GM23248 (cell line): Measurements from ENCODE around the gene NQO2. TPM values are rescaled to one million over a fixed set of nuclear protein-coding genes. Genes with fewer than 3 reads are reported as not detected.
"Not testable (repeated sequence)": the region's sequence is repeated elsewhere in the genome, so short reads cannot be mapped to it uniquely, and the experiment has no call there.

Source experiments
- DNase-seq: peaks from one replicate; pipeline ENCODE4 v3.0.0-alpha.2; 2015
- H2AFZ ChIP-seq: fragments of 200-600 bp; sonication (generic); 2 replicates; pipeline ENCODE4 v1.6.1; 2016; ENCODE audit warnings: antibody characterized with exemption
- H3F3A ChIP-seq: fragments of 200-600 bp; sonication (generic); 2 replicates; pipeline ENCODE4 v1.6.1; 2016; ENCODE audit warnings: mild to moderate bottlenecking, antibody characterized with exemption, mixed run types; ENCODE audit not compliant: insufficient read depth
- H3K27ac ChIP-seq: fragments of 200-600 bp; sonication (generic); 2 replicates; pipeline ENCODE4 v1.5.1; 2016; ENCODE audit warnings: mild to moderate bottlenecking
- H3K27me3 ChIP-seq: fragments of 200-600 bp; sonication (generic); replicated peaks from 2 replicates; pipeline ENCODE4 v1.6.1; 2016; ENCODE audit warnings: mild to moderate bottlenecking; ENCODE audit not compliant: insufficient read depth
- H3K36me3 ChIP-seq: fragments of 200-600 bp; sonication (generic); 2 replicates; pipeline ENCODE4 v1.6.1; 2016; ENCODE audit warnings: low read depth, mild to moderate bottlenecking
- H3K4me1 ChIP-seq: fragments of 200-600 bp; sonication (generic); 2 replicates; pipeline ENCODE4 v1.6.1; 2016; ENCODE audit warnings: mild to moderate bottlenecking; ENCODE audit not compliant: insufficient read depth
- H3K4me2 ChIP-seq: fragments of 200-600 bp; sonication (generic); one replicate; pipeline ENCODE4 v1.6.1; 2016; ENCODE audit warnings: mild to moderate bottlenecking; ENCODE audit not compliant: unreplicated experiment
- H3K4me3 ChIP-seq: fragments of 200-600 bp; sonication (generic); 2 replicates; pipeline ENCODE4 v1.5.1; 2016; ENCODE audit warnings: mild to moderate bottlenecking
- H3K79me2 ChIP-seq: fragments of 200-600 bp; sonication (generic); 2 replicates; pipeline ENCODE4 v1.6.1; 2016; ENCODE audit warnings: mild to moderate bottlenecking; ENCODE audit not compliant: insufficient read depth
- H3K9ac ChIP-seq: fragments of 200-600 bp; sonication (generic); 2 replicates; pipeline ENCODE4 v1.6.1; 2016; ENCODE audit warnings: mild to moderate bottlenecking
- H3K9me2 ChIP-seq: fragments of 200-600 bp; sonication (generic); 2 replicates; pipeline ENCODE4 v1.6.1; 2016; ENCODE audit warnings: mixed run types, mild to moderate bottlenecking, moderate library complexity; ENCODE audit not compliant: insufficient read depth
- H3K9me3 ChIP-seq: fragments of 200-600 bp; sonication (generic); one replicate; pipeline ENCODE4 v1.6.1; 2017; ENCODE audit warnings: low read depth
- H4K20me1 ChIP-seq: fragments of 200-600 bp; sonication (generic); 2 replicates; pipeline ENCODE4 v1.6.0; 2016; ENCODE audit not compliant: insufficient read depth
- EZH2 ChIP-seq: fragments of 200-600 bp; sonication (generic); IDR thresholded peaks from 2 replicates; pipeline ENCODE4 v1.6.1; 2018; ENCODE audit warnings: antibody characterized with exemption, mild to moderate bottlenecking; ENCODE audit not compliant: insufficient read depth, poor library complexity, severe bottlenecking
- EZH2phosphoT487 ChIP-seq: fragments of 200-600 bp; sonication (generic); IDR thresholded peaks from 2 replicates; pipeline ENCODE4 v1.6.1; 2018; ENCODE audit warnings: antibody characterized with exemption, moderate library complexity, mild to moderate bottlenecking, low read depth; ENCODE audit not compliant: insufficient read depth
- WGBS, 2 experiments: methylation state at CpG; one replicate each; pipeline ENCODE4 v1.1.6; 2015 to 2017; ENCODE audit warnings: low lambda C conversion rate in 2 of 2, low coverage in 1 of 2; ENCODE audit errors: missing lambda C conversion rate in 2 of 2; 5-methylcytosine and 5-hydroxymethylcytosine counted together
- in situ Hi-C: fragments of 300-500 bp; cut with MboI; formaldehyde crosslinking; loops from 2 replicates; pipeline ENCODE4 v1.15.0; 2020
- polyA plus RNA-seq: library from polyadenylated mRNA; unstranded; fragments of >200 nt; fragmentation: Nextera tagmentation; extraction: Ambion mirVana; gene quantifications from 2 replicates; pipeline ENCODE4 v1.2.1, GENCODE V29; 2016
- total RNA-seq: library from RNA; depleted of rRNA; stranded (reverse); fragments of >200 nt; shearing (Covaris generic); gene quantifications from 2 replicates; pipeline ENCODE4 v1.2.3, GENCODE V29; 2014

Gene NQO2
- total and polyA plus RNA-seq, 2 experiments from 2014 or later: 29.6 to 61.0 TPM

- H2AFZ ChIP-seq, H3K4me3 ChIP-seq, H3K36me3 ChIP-seq, H3K4me1 ChIP-seq, H3K9me2 ChIP-seq, H3K27ac ChIP-seq, H3K9me3 ChIP-seq, H3K9ac ChIP-seq, DNase-seq, H3K79me2 ChIP-seq, H3K27me3 ChIP-seq, H4K20me1 ChIP-seq: not testable (repeated sequence)
- WGBS, 2 experiments: 60 to 63% methylated on average over 3 of the region's 3 CpGs
- H3F3A ChIP-seq: peaks cover 23% of the 10 kb centered on the region
- H3K4me2 ChIP-seq: peak overlapping the region; percentile 94
- in situ Hi-C loops: loop anchor here (5.0 kb wide), 1 partner anchor 63 kb away; no protein-coding TSS in a partner anchor
Observed at GRCh38 chr6:3055158-3055499, 55.4 kb downstream of the NQO2 start.

GRCh38 chr6:3057063-3057770 lies 57.5 kb downstream of the NQO2 start:
- Histone ChIP-seq H3K9me2 (no peaks in the 10 kb centered on the region), H3K4me1 (no peaks in the 10 kb centered on the region), H3K27me3 (no peaks in the 10 kb centered on the region), H3K4me2 (no peak overlapping the region), H3K9me3 (no peaks in the 10 kb centered on the region), H3K36me3 (no peaks in the 10 kb centered on the region), H3K27ac (no peak overlapping the region), H3K9ac (no peak overlapping the region), H3K4me3 (no peak overlapping the region), H4K20me1 (no peaks in the 10 kb centered on the region), H3K79me2 (no peaks in the 10 kb centered on the region), H2AFZ (no peak overlapping the region), H3F3A (peaks cover 23% of the 10 kb centered on the region)
- TF ChIP-seq EZH2phosphoT487 (no peak), EZH2 (no peak)
- no peak for DNase-seq
- in situ Hi-C loops: loop anchor here (5.0 kb wide), 1 partner anchor 65 kb away; no protein-coding TSS in a partner anchor
- 78 to 79% methylated on average over 11 of the region's 11 CpGs for WGBS, 2 experiments

- H3K4me3 ChIP-seq: no peak overlapping the region
- WGBS, 2 experiments: 54 to 56% methylated on average over 2 of the region's 2 CpGs
- no peak overlapping the region; the same call in 1 of the 2 replicates for H2AFZ ChIP-seq
- no peaks in the 10 kb centered on the region for H3K4me1 ChIP-seq
- no peaks in the 10 kb centered on the region for H3K79me2 ChIP-seq
- TF ChIP-seq EZH2phosphoT487: no peak
- peaks cover 14% of the 10 kb centered on the region; the same call in 1 of the 2 replicates for H3F3A ChIP-seq
- no peak overlapping the region for H3K4me2 ChIP-seq
- no peak overlapping the region for H3K27ac ChIP-seq
- no peak overlapping the region for H3K9ac ChIP-seq
- in situ Hi-C loops: loop anchor here (5.0 kb wide), 1 partner anchor 67 kb away; no protein-coding TSS in a partner anchor
- H3K36me3 ChIP-seq: no peaks in the 10 kb centered on the region
- no peaks in the 10 kb centered on the region for H3K9me3 ChIP-seq
- no peaks in the 10 kb centered on the region for H3K27me3 ChIP-seq
- no peaks in the 10 kb centered on the region for H3K9me2 ChIP-seq
- no peaks in the 10 kb centered on the region for H4K20me1 ChIP-seq
- DNase-seq: no peak
Observed at GRCh38 chr6:3058957-3059356, 59.3 kb downstream of the NQO2 start.

GRCh38 chr6:3060092-3060491 lies 60.4 kb downstream of the NQO2 start:
- H3K79me2 ChIP-seq, H3K9me2 ChIP-seq, H3K36me3 ChIP-seq, H3K4me3 ChIP-seq, H3K9ac ChIP-seq, H3K27me3 ChIP-seq, H3K4me1 ChIP-seq, H3K9me3 ChIP-seq, H3F3A ChIP-seq, H2AFZ ChIP-seq, H3K27ac ChIP-seq, in situ Hi-C loops, H3K4me2 ChIP-seq, DNase-seq, H4K20me1 ChIP-seq: not testable (repeated sequence)
- 97 to 99% methylated on average over 11 of the region's 11 CpGs for WGBS, 2 experiments

- H3F3A ChIP-seq: no peaks in the 10 kb centered on the region
- H3K4me2 ChIP-seq: no peak overlapping the region
- H3K9me3 ChIP-seq: no peaks in the 10 kb centered on the region
- H3K27me3 ChIP-seq: no peaks in the 10 kb centered on the region
- no peaks in the 10 kb centered on the region for H3K36me3 ChIP-seq
- in situ Hi-C loops: no loop called here
- no peak overlapping the region for H3K9ac ChIP-seq
- 72 to 82% methylated on average over 5 of the region's 5 CpGs for WGBS, 2 experiments
- H3K4me1 ChIP-seq: no peaks in the 10 kb centered on the region
- H4K20me1 ChIP-seq: no peaks in the 10 kb centered on the region
- peak; percentile 74 for DNase-seq
- H3K27ac ChIP-seq: no peak overlapping the region
- no peak overlapping the region for H3K4me3 ChIP-seq
- no peak for TF ChIP-seq EZH2
- no peak for TF ChIP-seq EZH2phosphoT487
- no peaks in the 10 kb centered on the region for H3K9me2 ChIP-seq
- H3K79me2 ChIP-seq: peaks cover 19% of the 10 kb centered on the region
- no peak overlapping the region for H2AFZ ChIP-seq
Observed at GRCh38 chr6:3061501-3061941, 61.8 kb downstream of the NQO2 start.

GRCh38 chr6:3063340-3063732 lies 63.6 kb downstream of the NQO2 start:
- 2 to 5% methylated on average over 7 to 18 of the region's 19 CpGs for WGBS, 2 experiments
- peak overlapping the region; percentile 77 for H3K4me3 ChIP-seq
- peak overlapping the region; percentile 77 for H2AFZ ChIP-seq
- H3K27me3 ChIP-seq, in situ Hi-C loops, H4K20me1 ChIP-seq, H3K4me1 ChIP-seq, H3K9me2 ChIP-seq, H3K9me3 ChIP-seq, H3K36me3 ChIP-seq, H3F3A ChIP-seq: not testable (repeated sequence)
- H3K79me2 ChIP-seq: peaks cover 34% of the 10 kb centered on the region
- peak overlapping the region; percentile 94 for H3K9ac ChIP-seq
- peak; percentile 35 for DNase-seq
- peak overlapping the region; percentile 49 for H3K27ac ChIP-seq
- peak overlapping the region; percentile 79 for H3K4me2 ChIP-seq
